ENCODE data around the gene OLIG1.

DNA sequence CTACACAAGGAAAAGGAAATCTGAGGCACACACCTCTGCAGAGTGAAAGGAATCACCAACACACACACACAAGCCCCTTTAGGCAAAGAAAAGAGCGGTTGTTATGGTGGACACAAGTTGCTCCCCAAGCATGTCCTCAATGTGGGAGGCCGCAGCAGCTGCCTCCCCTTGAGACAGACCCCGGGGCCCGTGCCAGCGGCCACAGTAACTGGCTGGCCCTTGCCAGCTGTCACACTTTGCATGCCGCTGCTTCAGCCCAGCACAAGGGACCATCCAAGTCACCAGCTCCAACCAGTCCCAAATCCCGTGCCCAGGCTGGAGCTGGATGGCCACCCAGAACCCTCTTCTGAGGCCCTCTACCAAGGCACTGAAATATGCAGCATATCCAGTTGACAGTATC is 2.9 kb upstream of the OLIG1 start:
- TF ChIP-seq, protein P1, sequence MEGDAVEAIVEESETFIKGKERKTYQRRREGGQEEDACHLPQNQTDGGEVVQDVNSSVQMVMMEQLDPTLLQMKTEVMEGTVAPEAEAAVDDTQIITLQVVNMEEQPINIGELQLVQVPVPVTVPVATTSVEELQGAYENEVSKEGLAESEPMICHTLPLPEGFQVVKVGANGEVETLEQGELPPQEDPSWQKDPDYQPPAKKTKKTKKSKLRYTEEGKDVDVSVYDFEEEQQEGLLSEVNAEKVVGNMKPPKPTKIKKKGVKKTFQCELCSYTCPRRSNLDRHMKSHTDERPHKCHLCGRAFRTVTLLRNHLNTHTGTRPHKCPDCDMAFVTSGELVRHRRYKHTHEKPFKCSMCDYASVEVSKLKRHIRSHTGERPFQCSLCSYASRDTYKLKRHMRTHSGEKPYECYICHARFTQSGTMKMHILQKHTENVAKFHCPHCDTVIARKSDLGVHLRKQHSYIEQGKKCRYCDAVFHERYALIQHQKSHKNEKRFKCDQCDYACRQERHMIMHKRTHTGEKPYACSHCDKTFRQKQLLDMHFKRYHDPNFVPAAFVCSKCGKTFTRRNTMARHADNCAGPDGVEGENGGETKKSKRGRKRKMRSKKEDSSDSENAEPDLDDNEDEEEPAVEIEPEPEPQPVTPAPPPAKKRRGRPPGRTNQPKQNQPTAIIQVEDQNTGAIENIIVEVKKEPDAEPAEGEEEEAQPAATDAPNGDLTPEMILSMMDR (IDR thresholded peaks at IDR 0.05; ENCODE audit: low read depth, low read length, poor library complexity, severe bottlenecking) = no peak
- no peak for TF ChIP-seq EZH2phosphoT487 (IDR thresholded peaks at IDR 0.05; ENCODE audit: borderline replicate concordance, low read length)

All from DOHH2 (cell line).